ENCODE measurements around the gene CDKAL1. TPM values are rescaled to one million over a fixed set of nuclear protein-coding genes. Genes with fewer than 3 reads are reported as not detected.

The CDKAL1 gene
- 14.9 and 18.8 TPM in 2 replicates for total RNA-seq

GRCh38 chr6:20534295-20535262 lies at the start of gene CDKAL1:
Gene CDKAL1, plus strand, starts transcription at chr6:20534457. Its CDS starts 11,894 bp downstream, at chr6:20546351.

Other genes starting within 250 kb of the CDKAL1 start
- 3.6 and 5.1 TPM in 2 replicates for gene E2F3, start 132.6 kb upstream of the CDKAL1 start, total RNA-seq

All from tracheal epithelial cell (primary cell).